ENCODE results near the gene SPNS1. TPM values are rescaled to one million over a fixed set of nuclear protein-coding genes. Genes with fewer than 3 reads are reported as not detected.
A peak's percentile ranks its signal among the peaks of the same experiment; 100 is the strongest.
"Not testable (repeated sequence)": the region's sequence is repeated elsewhere in the genome, so short reads cannot be mapped to it uniquely, and the experiment has no call there.

Gene SPNS1, protein sequence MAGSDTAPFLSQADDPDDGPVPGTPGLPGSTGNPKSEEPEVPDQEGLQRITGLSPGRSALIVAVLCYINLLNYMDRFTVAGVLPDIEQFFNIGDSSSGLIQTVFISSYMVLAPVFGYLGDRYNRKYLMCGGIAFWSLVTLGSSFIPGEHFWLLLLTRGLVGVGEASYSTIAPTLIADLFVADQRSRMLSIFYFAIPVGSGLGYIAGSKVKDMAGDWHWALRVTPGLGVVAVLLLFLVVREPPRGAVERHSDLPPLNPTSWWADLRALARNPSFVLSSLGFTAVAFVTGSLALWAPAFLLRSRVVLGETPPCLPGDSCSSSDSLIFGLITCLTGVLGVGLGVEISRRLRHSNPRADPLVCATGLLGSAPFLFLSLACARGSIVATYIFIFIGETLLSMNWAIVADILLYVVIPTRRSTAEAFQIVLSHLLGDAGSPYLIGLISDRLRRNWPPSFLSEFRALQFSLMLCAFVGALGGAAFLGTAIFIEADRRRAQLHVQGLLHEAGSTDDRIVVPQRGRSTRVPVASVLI
- 10 to 100 TPM; 15.1 to 19.5 (median 17.8) TPM for total RNA-seq

DNA sequence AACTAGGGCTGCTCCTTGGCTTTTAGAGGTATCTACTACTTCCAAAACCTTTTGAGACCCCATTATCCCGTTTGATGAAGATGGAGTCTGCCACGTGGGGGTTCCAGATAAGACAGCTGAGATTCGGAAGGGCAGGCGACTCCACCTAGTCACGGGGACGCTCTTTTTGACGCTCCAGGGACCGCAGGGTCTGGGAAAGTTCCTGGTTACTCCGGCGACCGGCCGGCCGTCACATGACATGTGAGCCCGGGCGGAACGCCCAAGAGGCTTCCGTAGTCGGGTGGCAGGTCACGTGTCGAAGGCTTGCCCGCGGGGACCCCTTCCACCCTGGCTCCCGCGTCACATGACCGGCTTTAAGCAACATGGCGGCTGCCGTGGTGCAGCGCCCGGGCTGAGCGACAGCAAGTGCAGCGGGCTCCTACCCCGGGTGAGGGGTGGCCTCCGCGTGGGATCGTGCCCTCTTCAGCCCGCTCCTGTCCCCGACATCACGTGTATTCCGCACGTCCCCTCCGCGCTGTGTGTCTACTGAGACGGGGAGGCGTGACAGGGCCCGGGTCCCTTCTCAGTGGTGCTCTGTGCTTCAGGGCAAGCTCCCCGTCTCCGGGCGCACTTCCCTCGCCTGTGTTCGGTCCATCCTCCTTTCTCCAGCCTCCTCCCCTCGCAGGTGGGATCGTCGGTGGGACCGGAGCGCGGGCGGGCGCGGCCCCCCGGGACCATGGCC is at the start of gene SPNS1:
TSS of gene SPNS1 (plus strand) at position 342 of the 721 bp plus-strand sequence. CDS start at position 716, 374 bp downstream.
- DNase-seq (ENCODE audit: low spot score in 2 of 2) = peak; percentile 97 to 98
- H3K9me3 ChIP-seq = no peaks in the 10 kb centered on the region
- H3K4me3 ChIP-seq = peak within 1 kb of the TSS; percentile 79 to 95 (median 94)
- intact Hi-C loops (cut with DNase I; ENCODE audit: low total_unique reads) = no loop called here
- peaks cover 0 to 10% of the 10 kb centered on the region in 2 donors for H3K4me1 ChIP-seq
- H3K27ac ChIP-seq = peak within 1 kb of the TSS; percentile 86 to 89
- TF ChIP-seq POLR2A (IDR thresholded peaks at IDR 0.05) (no peak), POLR2AphosphoS5 (IDR thresholded peaks at IDR 0.05) (peak; percentile 93 to 96 (median 94))
- H3K27me3 ChIP-seq = no peaks in the 10 kb centered on the region
- no peaks in the 10 kb centered on the region for H3K36me3 ChIP-seq

DNA sequence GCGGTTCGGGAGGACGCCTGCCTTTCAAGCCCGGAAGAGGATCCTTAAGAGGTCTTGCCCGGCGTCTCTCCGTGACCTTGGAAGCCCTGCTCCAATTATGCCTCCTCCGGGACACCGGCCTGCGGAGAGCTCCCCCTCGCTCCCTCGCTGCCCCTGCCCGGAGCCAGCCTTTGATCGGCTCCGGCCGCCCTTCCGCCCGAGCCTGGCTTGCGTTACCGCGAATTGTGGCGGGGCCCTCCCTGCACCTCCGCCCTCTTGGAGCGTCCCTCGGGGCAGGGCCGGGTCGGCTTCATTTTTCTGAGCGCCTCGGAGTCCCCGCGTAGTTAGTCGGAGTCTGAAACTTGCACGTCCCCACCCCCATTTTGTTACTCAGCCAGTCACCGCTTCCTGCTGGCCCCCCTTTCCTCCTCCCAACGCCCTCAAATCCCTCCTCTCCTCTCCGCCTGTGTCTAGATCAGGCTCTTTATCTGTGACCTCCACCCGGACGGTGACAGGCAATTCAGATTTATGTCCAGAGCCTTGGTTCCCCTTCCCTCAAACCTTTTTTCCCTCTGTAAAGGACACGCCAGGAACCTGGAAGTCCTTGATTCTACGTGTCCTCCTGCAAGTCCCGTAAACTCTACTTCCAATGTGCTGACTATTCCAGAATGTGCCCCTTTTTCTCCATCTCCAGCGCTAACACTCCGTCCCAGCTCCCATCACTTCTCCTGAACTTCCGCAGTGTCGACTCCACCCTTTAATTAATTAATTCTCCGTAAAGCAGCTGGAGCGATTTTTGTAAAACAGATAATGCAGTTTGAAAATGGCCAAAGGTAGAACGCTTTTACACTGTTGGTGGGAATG is 49.0 kb upstream of the SPNS1 start:
- Histone ChIP-seq H3K27me3 (no peaks in the 10 kb centered on the region), H3K4me3 (peak overlapping the region; percentile 86 to 98 (median 89)), H3K27ac (peak overlapping the region; percentile 95 to 99), H3K36me3 (no peaks in the 10 kb centered on the region), H3K9me3 (no peaks in the 10 kb centered on the region), H3K4me1 (peaks cover 0 to 7% of the 10 kb centered on the region in 2 donors)
- DNase-seq (ENCODE audit: low spot score in 2 of 2) = peak; percentile 67 to 70
- intact Hi-C loops (cut with DNase I; ENCODE audit: low total_unique reads) = no loop called here
- TF ChIP-seq POLR2AphosphoS5 (IDR thresholded peaks at IDR 0.05) = peak in 1 of 3 donors; percentile 28
- no peak for TF ChIP-seq POLR2A (IDR thresholded peaks at IDR 0.05)
- TF ChIP-seq, protein P1, sequence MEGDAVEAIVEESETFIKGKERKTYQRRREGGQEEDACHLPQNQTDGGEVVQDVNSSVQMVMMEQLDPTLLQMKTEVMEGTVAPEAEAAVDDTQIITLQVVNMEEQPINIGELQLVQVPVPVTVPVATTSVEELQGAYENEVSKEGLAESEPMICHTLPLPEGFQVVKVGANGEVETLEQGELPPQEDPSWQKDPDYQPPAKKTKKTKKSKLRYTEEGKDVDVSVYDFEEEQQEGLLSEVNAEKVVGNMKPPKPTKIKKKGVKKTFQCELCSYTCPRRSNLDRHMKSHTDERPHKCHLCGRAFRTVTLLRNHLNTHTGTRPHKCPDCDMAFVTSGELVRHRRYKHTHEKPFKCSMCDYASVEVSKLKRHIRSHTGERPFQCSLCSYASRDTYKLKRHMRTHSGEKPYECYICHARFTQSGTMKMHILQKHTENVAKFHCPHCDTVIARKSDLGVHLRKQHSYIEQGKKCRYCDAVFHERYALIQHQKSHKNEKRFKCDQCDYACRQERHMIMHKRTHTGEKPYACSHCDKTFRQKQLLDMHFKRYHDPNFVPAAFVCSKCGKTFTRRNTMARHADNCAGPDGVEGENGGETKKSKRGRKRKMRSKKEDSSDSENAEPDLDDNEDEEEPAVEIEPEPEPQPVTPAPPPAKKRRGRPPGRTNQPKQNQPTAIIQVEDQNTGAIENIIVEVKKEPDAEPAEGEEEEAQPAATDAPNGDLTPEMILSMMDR (IDR thresholded peaks at IDR 0.05) = no peak

DNA sequence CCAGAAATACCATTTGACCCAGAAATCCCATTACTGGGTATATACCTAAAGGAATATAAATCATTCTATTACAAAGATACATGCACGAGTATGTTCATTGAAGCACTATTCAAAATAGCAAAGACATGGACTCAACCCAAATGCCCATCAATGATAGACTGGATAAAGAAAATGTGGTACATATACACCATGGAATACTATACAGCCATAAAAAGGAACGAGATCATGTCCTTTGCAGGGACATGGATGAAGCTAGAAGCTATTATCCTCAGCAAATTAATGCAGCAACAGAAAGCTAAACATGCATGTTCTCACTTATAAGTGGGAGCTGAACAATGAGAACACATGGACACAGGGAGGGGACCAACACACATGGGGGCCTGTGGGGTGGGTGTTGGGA is 48.3 kb upstream of the SPNS1 start:
- H3K27ac ChIP-seq = peak overlapping the region; percentile 95 to 99
- peak overlapping the region in 2 of 3 donors; percentile 89 to 98 for H3K4me3 ChIP-seq
- H3K27me3 ChIP-seq; H3K4me1 ChIP-seq; intact Hi-C loops (cut with DNase I; ENCODE audit: low total_unique reads); DNase-seq (ENCODE audit: low spot score in 2 of 2); H3K36me3 ChIP-seq; H3K9me3 ChIP-seq: not testable (repeated sequence)

DNA sequence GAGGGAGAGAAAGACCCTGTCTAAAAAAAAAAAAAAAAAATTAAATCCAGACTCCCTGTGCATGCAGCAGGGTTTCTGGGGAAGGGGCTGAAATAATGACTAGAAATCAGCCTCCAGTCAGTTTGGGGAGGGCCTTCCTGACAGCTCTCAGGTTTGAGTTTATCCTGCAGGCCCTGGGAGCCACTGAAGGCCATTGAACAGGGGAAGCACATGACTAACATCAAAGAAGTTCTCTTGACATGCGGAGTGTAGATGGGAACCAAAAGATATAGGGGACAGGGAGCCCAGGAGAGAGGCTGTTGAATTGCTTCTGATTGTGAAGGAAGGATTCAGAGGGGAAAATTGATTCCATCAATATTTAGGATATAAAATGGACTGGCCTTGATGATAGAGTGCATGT is 46.8 kb upstream of the SPNS1 start:
- H3K4me1 ChIP-seq = peaks cover 0 to 7% of the 10 kb centered on the region in 2 donors
- intact Hi-C loops (cut with DNase I; ENCODE audit: low total_unique reads) = no loop called here

DNA sequence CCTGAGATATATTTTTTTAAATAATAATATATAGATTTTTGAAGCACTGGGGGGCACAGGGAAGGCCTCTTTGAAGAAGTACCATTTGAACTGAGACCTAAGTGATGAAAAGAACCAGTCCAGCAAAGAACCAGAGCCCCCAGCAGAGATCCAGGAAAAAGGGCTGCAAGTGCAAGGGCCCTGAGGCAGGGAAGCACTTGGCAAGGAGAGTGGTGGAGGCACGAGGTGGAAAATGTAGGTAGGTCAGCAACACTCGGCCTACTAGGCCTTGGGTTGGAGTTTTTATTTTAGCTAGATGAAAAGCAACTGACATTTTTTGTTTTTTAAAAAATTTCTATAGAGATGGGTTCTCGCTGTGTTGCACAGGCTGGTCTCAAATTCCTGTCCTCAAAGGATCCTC is 44.4 kb upstream of the SPNS1 start:
- Histone ChIP-seq H3K27ac (no peak overlapping the region), H3K4me3 (no peak overlapping the region), H3K9me3 (no peaks in the 10 kb centered on the region), H3K4me1 (no peaks in the 10 kb centered on the region), H3K27me3 (no peaks in the 10 kb centered on the region), H3K36me3 (no peaks in the 10 kb centered on the region)
- no peak for DNase-seq (ENCODE audit: low spot score in 2 of 2)
- intact Hi-C loops (cut with DNase I; ENCODE audit: low total_unique reads) = no loop called here
- TF ChIP-seq POLR2AphosphoS5 (IDR thresholded peaks at IDR 0.05) (no peak), POLR2A (IDR thresholded peaks at IDR 0.05) (no peak)
- TF ChIP-seq, protein P1 (IDR thresholded peaks at IDR 0.05) = no peak

More for the DNA sequence above, 46.8 kb upstream of the SPNS1 start:
- DNase-seq (ENCODE audit: low spot score in 2 of 2) = no peak
- TF ChIP-seq, protein P1 (IDR thresholded peaks at IDR 0.05) = no peak
- TF ChIP-seq POLR2A (IDR thresholded peaks at IDR 0.05) (no peak), POLR2AphosphoS5 (IDR thresholded peaks at IDR 0.05) (no peak)
- Histone ChIP-seq H3K36me3 (no peaks in the 10 kb centered on the region), H3K27me3 (no peaks in the 10 kb centered on the region), H3K4me3 (no peak overlapping the region), H3K27ac (no peak overlapping the region), H3K9me3 (no peaks in the 10 kb centered on the region)
